D721Med (cell line): ENCODE results near the gene PSMA6.

Experiments
- DNase-seq: peaks from one replicate; pipeline ENCODE4 v3.0.0; 2011; ENCODE audit warnings: low spot score; ENCODE audit not compliant: insufficient read length
- FAIRE-seq: peaks from 2 replicates; lab custom pipeline; 2011; peaks lifted over from hg19 to GRCh38; lab: Jason Lieb, UNC
- TF ChIP-seq, protein P1 (sequence below): IDR thresholded peaks from 2 replicates; pipeline ENCODE4 v1.5.1; 2012; ENCODE audit warnings: mild to moderate bottlenecking, control low read depth; ENCODE audit not compliant: insufficient read depth; ENCODE audit errors: missing control alignments

The PSMA6 gene

DNA sequence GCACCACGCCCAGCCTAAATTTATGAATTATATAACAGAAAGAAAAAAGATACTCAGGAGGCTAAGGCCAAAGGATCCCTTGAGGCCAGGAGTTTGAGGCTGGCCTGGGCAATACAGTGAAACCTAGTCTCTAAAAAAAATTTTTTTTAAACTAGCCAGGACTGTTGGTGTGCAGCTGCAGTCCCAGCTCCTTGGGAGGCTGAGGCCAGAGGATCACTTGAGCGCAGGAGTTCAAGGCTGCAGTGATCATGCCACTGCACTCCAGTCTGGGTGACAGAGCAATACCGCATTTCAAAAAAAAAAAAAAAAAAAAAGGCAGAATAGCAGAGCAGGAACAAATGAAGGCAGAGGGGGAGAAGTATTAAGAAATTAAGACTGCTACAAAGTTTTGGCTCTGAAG lies 2.6 kb upstream of the PSMA6 start:
- FAIRE-seq = no peak
- no peak for DNase-seq
- TF ChIP-seq, protein P1, sequence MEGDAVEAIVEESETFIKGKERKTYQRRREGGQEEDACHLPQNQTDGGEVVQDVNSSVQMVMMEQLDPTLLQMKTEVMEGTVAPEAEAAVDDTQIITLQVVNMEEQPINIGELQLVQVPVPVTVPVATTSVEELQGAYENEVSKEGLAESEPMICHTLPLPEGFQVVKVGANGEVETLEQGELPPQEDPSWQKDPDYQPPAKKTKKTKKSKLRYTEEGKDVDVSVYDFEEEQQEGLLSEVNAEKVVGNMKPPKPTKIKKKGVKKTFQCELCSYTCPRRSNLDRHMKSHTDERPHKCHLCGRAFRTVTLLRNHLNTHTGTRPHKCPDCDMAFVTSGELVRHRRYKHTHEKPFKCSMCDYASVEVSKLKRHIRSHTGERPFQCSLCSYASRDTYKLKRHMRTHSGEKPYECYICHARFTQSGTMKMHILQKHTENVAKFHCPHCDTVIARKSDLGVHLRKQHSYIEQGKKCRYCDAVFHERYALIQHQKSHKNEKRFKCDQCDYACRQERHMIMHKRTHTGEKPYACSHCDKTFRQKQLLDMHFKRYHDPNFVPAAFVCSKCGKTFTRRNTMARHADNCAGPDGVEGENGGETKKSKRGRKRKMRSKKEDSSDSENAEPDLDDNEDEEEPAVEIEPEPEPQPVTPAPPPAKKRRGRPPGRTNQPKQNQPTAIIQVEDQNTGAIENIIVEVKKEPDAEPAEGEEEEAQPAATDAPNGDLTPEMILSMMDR = no peak

DNA sequence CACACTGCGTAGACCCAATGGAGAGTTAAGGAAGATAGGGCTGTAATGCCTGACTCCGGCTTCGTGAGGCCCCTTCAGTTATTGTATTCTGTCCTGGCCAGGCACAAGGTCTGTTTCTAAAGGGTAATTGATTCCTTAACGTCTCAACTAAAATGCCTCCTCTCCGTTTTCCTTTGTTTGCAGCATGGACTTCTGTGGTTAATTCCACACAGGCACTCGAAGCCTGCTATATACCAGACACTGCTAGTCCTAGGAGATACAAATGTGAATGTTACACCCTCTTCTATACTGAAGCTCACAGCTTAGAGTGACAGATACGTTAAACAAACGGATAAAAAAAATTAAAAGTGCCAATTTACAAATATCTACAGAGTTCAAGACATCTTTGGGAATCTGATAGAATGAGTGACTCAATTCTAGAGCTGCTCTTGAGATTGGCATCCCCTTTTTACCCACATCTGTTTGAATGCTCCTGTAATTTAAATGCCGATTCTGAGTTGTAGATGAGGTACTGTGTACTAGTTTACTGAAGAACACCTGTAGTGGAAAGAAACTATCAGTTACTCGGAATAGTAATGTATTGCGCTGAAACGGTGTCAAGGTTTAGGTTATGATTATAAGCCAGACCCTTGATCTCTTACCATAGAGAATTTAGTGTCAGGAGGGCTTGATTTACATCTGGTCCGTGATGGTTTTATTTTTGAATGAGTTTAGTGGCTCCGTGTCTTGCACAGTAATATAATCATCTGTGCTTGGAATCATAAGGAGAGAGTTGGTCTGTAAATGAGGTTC lies 784 bp downstream of the PSMA6 start:
- no peak for FAIRE-seq

DNA sequence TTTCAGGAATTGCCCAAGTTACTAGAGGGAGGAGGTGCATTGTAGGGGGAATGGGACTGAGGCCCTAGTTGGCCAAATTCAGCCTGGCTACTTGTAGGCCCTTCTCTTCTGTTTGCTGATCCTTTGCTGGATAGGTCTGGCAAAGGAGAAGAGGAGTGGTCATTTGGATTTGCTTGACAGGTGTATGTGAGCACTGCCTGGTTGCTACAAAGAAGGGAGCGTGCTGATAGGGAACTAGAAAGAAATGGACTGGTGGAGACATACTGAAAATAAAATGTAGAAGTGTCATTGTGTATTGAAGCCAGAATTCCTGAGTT lies 3.6 kb downstream of the PSMA6 start:
- TF ChIP-seq, protein P1 = no peak
- FAIRE-seq = no peak

More for the DNA sequence above, 784 bp downstream of the PSMA6 start:
- TF ChIP-seq, protein P1 = no peak
- DNase-seq = no peak

DNA sequence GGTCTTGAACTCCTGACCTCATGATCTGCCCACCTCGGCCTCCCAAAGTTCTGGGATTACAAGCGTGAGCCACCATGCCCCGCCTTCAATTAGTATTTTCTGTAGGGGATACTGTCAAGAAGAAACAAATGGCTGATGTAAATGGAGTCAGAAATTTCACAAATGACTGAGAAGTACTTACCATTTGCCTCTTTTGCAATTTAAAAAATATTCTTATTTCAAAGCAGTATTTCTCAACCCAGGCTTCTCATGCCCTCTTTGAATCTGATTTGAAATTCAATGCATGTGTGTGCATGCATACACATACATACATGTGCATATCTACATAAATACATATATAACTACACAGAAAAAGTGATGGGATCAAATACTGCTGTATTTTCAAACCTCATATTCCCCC lies 4.4 kb downstream of the PSMA6 start:
- no peak for FAIRE-seq
- TF ChIP-seq, protein P1 = no peak
- no peak for DNase-seq

More for the DNA sequence above, 3.6 kb downstream of the PSMA6 start:
- no peak for DNase-seq

DNA sequence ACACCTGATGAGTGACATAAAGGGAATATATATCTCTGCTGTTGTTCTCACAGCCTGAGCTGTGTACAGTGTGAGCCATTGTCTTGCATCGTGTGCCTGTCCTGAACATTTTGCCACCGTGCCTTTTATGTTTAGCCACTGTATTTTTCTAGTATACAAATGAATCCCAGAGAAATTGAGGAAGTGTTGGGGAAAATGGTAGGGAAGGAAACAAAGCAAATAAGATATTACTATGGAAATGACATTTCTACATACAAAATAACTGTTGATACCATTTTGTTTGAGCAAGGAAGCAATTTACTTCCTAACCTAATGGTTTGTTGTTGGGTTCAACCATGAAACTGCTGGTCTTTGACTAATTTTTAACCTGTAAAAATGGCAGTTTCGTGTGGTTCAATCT lies 5.5 kb downstream of the PSMA6 start:
- FAIRE-seq (no peak), DNase-seq (no peak)
- TF ChIP-seq, protein P1 = no peak

DNA sequence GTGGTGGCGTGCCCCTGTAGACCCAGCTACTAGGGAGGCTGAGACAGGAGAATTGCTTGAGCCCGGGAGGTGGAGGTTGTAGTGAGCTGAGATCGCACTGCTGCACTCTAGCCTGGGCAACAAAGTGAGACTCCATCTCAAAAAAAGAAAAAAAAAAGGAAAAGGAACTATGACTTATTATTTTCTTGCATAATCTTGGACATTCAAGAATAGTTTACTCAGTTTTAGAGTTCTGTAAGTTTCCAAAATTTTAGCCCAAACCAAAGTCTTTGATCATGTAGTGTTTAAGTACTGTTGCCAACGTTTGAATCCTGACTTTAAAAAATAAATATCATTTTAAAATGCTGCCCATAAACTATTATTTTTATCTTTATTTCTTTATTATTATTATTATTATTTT lies 6.2 kb downstream of the PSMA6 start:
- TF ChIP-seq, protein P1 = no peak

DNA sequence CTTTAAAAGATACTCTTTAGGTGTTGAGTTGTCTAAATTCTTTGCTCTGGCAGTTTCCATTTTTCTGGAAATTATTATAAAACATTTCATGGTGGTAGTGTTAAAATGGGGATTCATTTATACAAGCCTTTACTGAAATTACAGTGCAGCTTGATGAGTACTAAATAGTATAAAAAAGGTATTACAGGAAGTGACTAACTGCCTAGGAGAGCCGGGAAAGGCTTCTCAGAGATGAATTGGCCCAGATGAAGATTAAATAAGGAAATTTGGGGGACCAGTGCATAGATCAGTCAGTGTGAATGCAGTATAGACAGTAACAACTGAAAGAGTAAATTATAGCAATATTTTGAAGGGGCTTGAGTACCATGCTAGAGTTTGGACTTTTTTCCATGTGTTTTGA lies 7.5 kb downstream of the PSMA6 start:
- DNase-seq (no peak), FAIRE-seq (no peak)
- TF ChIP-seq, protein P1 = no peak

More for the DNA sequence above, 6.2 kb downstream of the PSMA6 start:
- DNase-seq (no peak), FAIRE-seq (no peak)
